ENCODE data around the gene SEC61G.

Gene SEC61G

GRCh38 chr7:54764861-54765260, 5.8 kb upstream of the SEC61G start:
- Histone ChIP-seq H3K9me3 (ENCODE audit: control extremely low read depth in 1 of 5, control insufficient read depth in 4 of 5, insufficient read depth in 2 of 5, low read depth in 1 of 5, low read length in 4 of 5) (no peaks in the 10 kb centered on the region), H3K27ac (ENCODE audit: insufficient read depth in 1 of 2, low read depth in 1 of 2, low read length in 2 of 2, poor library complexity in 1 of 2, severe bottlenecking in 2 of 2) (no peak overlapping the region), H3K36me3 (ENCODE audit: control insufficient read depth in 4 of 4, insufficient read depth in 4 of 4, low read length in 3 of 4) (no peaks in the 10 kb centered on the region), H3K27me3 (replicated peaks in 2 of 5; ENCODE audit: control insufficient read depth in 4 of 5, insufficient read depth in 5 of 5, low read length in 4 of 5) (peaks cover 3 to 15% (median 7%) of the 10 kb centered on the region in 5 experiments), H3K4me3 (ENCODE audit: control insufficient read depth in 1 of 7, extremely low read depth in 1 of 7, insufficient read depth in 4 of 7, low read depth in 2 of 7, low read length in 6 of 7) (no peak overlapping the region), H3K4me1 (ENCODE audit: control extremely low read depth in 1 of 4, control insufficient read depth in 4 of 4, insufficient read depth in 4 of 4, low read length in 3 of 4) (peaks cover 0 to 3% (median under 1%) of the 10 kb centered on the region in 4 experiments)
- DNase-seq: no peak
- ChIA-PET CTCF (interaction anchor here (1.3 kb wide), 1 partner anchor 9 kb away, joined by 5 read pairs; no protein-coding TSS in a partner anchor), POLR2A (no interaction called here)
- over 99% methylated on average over 8 of the region's 9 CpGs for WGBS (ENCODE audit: insufficient coverage)

- Histone ChIP-seq H3K27me3 (replicated peaks in 2 of 5; ENCODE audit: control insufficient read depth in 4 of 5, insufficient read depth in 5 of 5, low read length in 4 of 5) (peaks cover 0 to 2% (median 0%) of the 10 kb centered on the region in 5 experiments), H3K4me1 (ENCODE audit: control extremely low read depth in 1 of 4, control insufficient read depth in 4 of 4, insufficient read depth in 4 of 4, low read length in 3 of 4) (peaks cover 14 to 37% (median 17%) of the 10 kb centered on the region in 4 experiments), H3K27ac (ENCODE audit: insufficient read depth in 1 of 2, low read depth in 1 of 2, low read length in 2 of 2, poor library complexity in 1 of 2, severe bottlenecking in 2 of 2) (no peak overlapping the region), H3K9me3 (ENCODE audit: control extremely low read depth in 1 of 5, control insufficient read depth in 4 of 5, insufficient read depth in 2 of 5, low read depth in 1 of 5, low read length in 4 of 5) (no peaks in the 10 kb centered on the region), H3K4me3 (ENCODE audit: control insufficient read depth in 1 of 7, extremely low read depth in 1 of 7, insufficient read depth in 4 of 7, low read depth in 2 of 7, low read length in 6 of 7) (peak overlapping the region in 6 of 7 experiments; percentile 7 to 98 (median 92)), H3K36me3 (ENCODE audit: control insufficient read depth in 4 of 4, insufficient read depth in 4 of 4, low read length in 3 of 4) (peaks cover 0 to 24% (median 1%) of the 10 kb centered on the region in 4 experiments)
- POLR2A ChIA-PET: no interaction called here
- CTCF ChIA-PET: no interaction called here
- no peak for DNase-seq
- 91% methylated on average over 6 of the region's 6 CpGs for WGBS (ENCODE audit: insufficient coverage)
Measured at GRCh38 chr7:54757711-54758110, 1.3 kb downstream of the SEC61G start.

GRCh38 chr7:54749200-54749599, 9.8 kb downstream of the SEC61G start:
- Histone ChIP-seq H3K9me3 (ENCODE audit: control extremely low read depth in 1 of 5, control insufficient read depth in 4 of 5, insufficient read depth in 2 of 5, low read depth in 1 of 5, low read length in 4 of 5) (no peaks in the 10 kb centered on the region), H3K4me1 (ENCODE audit: control extremely low read depth in 1 of 4, control insufficient read depth in 4 of 4, insufficient read depth in 4 of 4, low read length in 3 of 4) (peaks cover 0 to 6% (median 4%) of the 10 kb centered on the region in 4 experiments), H3K4me3 (ENCODE audit: control insufficient read depth in 1 of 7, extremely low read depth in 1 of 7, insufficient read depth in 4 of 7, low read depth in 2 of 7, low read length in 6 of 7) (no peak overlapping the region), H3K36me3 (ENCODE audit: control insufficient read depth in 4 of 4, insufficient read depth in 4 of 4, low read length in 3 of 4) (peaks cover 5 to 43% (median 23%) of the 10 kb centered on the region in 4 experiments), H3K27ac (ENCODE audit: insufficient read depth in 1 of 2, low read depth in 1 of 2, low read length in 2 of 2, poor library complexity in 1 of 2, severe bottlenecking in 2 of 2) (no peak overlapping the region), H3K27me3 (replicated peaks in 2 of 5; ENCODE audit: control insufficient read depth in 4 of 5, insufficient read depth in 5 of 5, low read length in 4 of 5) (no peaks in the 10 kb centered on the region)
- DNase-seq: no peak
- 100% methylated on average over 1 of the region's 6 CpGs for WGBS (ENCODE audit: insufficient coverage)
- ChIA-PET CTCF (interaction anchor here (1.0 kb wide), 1 partner anchor 20 kb away, joined by 3 read pairs; no protein-coding TSS in a partner anchor), POLR2A (no interaction called here)

GRCh38 chr7:54747234-54747633, 11.8 kb downstream of the SEC61G start:
- Histone ChIP-seq H3K4me3 (ENCODE audit: control insufficient read depth in 1 of 7, extremely low read depth in 1 of 7, insufficient read depth in 4 of 7, low read depth in 2 of 7, low read length in 6 of 7) (no peak overlapping the region), H3K9me3 (ENCODE audit: control extremely low read depth in 1 of 5, control insufficient read depth in 4 of 5, insufficient read depth in 2 of 5, low read depth in 1 of 5, low read length in 4 of 5) (no peaks in the 10 kb centered on the region), H3K27me3 (replicated peaks in 2 of 5; ENCODE audit: control insufficient read depth in 4 of 5, insufficient read depth in 5 of 5, low read length in 4 of 5) (no peaks in the 10 kb centered on the region), H3K36me3 (ENCODE audit: control insufficient read depth in 4 of 4, insufficient read depth in 4 of 4, low read length in 3 of 4) (peaks cover 2 to 35% (median 18%) of the 10 kb centered on the region in 4 experiments), H3K4me1 (ENCODE audit: control extremely low read depth in 1 of 4, control insufficient read depth in 4 of 4, insufficient read depth in 4 of 4, low read length in 3 of 4) (no peaks in the 10 kb centered on the region), H3K27ac (ENCODE audit: insufficient read depth in 1 of 2, low read depth in 1 of 2, low read length in 2 of 2, poor library complexity in 1 of 2, severe bottlenecking in 2 of 2) (no peak overlapping the region)
- no peak for DNase-seq
- WGBS (ENCODE audit: insufficient coverage): 100% methylated on average over 5 of the region's 5 CpGs
- CTCF ChIA-PET: no interaction called here
- POLR2A ChIA-PET: no interaction called here

- no CpG with 5 or more reads among the region's 1 CpG for WGBS (ENCODE audit: insufficient coverage)
- Histone ChIP-seq H3K4me3 (ENCODE audit: control insufficient read depth in 1 of 7, extremely low read depth in 1 of 7, insufficient read depth in 4 of 7, low read depth in 2 of 7, low read length in 6 of 7) (no peak overlapping the region), H3K27me3 (replicated peaks in 2 of 5; ENCODE audit: control insufficient read depth in 4 of 5, insufficient read depth in 5 of 5, low read length in 4 of 5) (no peaks in the 10 kb centered on the region), H3K9me3 (ENCODE audit: control extremely low read depth in 1 of 5, control insufficient read depth in 4 of 5, insufficient read depth in 2 of 5, low read depth in 1 of 5, low read length in 4 of 5) (no peaks in the 10 kb centered on the region), H3K27ac (ENCODE audit: insufficient read depth in 1 of 2, low read depth in 1 of 2, low read length in 2 of 2, poor library complexity in 1 of 2, severe bottlenecking in 2 of 2) (no peak overlapping the region), H3K4me1 (ENCODE audit: control extremely low read depth in 1 of 4, control insufficient read depth in 4 of 4, insufficient read depth in 4 of 4, low read length in 3 of 4) (no peaks in the 10 kb centered on the region), H3K36me3 (ENCODE audit: control insufficient read depth in 4 of 4, insufficient read depth in 4 of 4, low read length in 3 of 4) (peaks cover 0 to 7% (median 2%) of the 10 kb centered on the region in 4 experiments)
- ChIA-PET CTCF (interaction anchor here (1.3 kb wide), 1 partner anchor 33 kb away, joined by 3 read pairs; no protein-coding TSS in a partner anchor), POLR2A (no interaction called here)
- DNase-seq: peak; percentile 22 to 80 (median 57)
Measured at GRCh38 chr7:54743580-54743979, 15.4 kb downstream of the SEC61G start.

- CTCF ChIA-PET: no interaction called here
- no peak for DNase-seq
- no peaks in the 10 kb centered on the region for H3K27me3 ChIP-seq (replicated peaks in 2 of 5; ENCODE audit: control insufficient read depth in 4 of 5, insufficient read depth in 5 of 5, low read length in 4 of 5)
- H3K9me3 ChIP-seq (ENCODE audit: control extremely low read depth in 1 of 5, control insufficient read depth in 4 of 5, insufficient read depth in 2 of 5, low read depth in 1 of 5, low read length in 4 of 5): no peaks in the 10 kb centered on the region
- no peaks in the 10 kb centered on the region for H3K4me1 ChIP-seq (ENCODE audit: control extremely low read depth in 1 of 4, control insufficient read depth in 4 of 4, insufficient read depth in 4 of 4, low read length in 3 of 4)
- no peak overlapping the region for H3K27ac ChIP-seq (ENCODE audit: insufficient read depth in 1 of 2, low read depth in 1 of 2, low read length in 2 of 2, poor library complexity in 1 of 2, severe bottlenecking in 2 of 2)
- WGBS (ENCODE audit: insufficient coverage): no CpG with 5 or more reads among the region's 1 CpG
- no peak overlapping the region for H3K4me3 ChIP-seq (ENCODE audit: control insufficient read depth in 1 of 7, extremely low read depth in 1 of 7, insufficient read depth in 4 of 7, low read depth in 2 of 7, low read length in 6 of 7)
- H3K36me3 ChIP-seq (ENCODE audit: control insufficient read depth in 4 of 4, insufficient read depth in 4 of 4, low read length in 3 of 4): no peaks in the 10 kb centered on the region
- POLR2A ChIA-PET: no interaction called here
Measured at GRCh38 chr7:54738737-54739136, 20.3 kb downstream of the SEC61G start.

- Histone ChIP-seq H3K27me3 (replicated peaks in 2 of 5; ENCODE audit: control insufficient read depth in 4 of 5, insufficient read depth in 5 of 5, low read length in 4 of 5) (peaks cover 0 to 4% (median 0%) of the 10 kb centered on the region in 5 experiments), H3K4me1 (ENCODE audit: control extremely low read depth in 1 of 4, control insufficient read depth in 4 of 4, insufficient read depth in 4 of 4, low read length in 3 of 4) (no peaks in the 10 kb centered on the region), H3K4me3 (ENCODE audit: control insufficient read depth in 1 of 7, extremely low read depth in 1 of 7, insufficient read depth in 4 of 7, low read depth in 2 of 7, low read length in 6 of 7) (no peak overlapping the region), H3K27ac (ENCODE audit: insufficient read depth in 1 of 2, low read depth in 1 of 2, low read length in 2 of 2, poor library complexity in 1 of 2, severe bottlenecking in 2 of 2) (no peak overlapping the region), H3K36me3 (ENCODE audit: control insufficient read depth in 4 of 4, insufficient read depth in 4 of 4, low read length in 3 of 4) (no peaks in the 10 kb centered on the region), H3K9me3 (ENCODE audit: control extremely low read depth in 1 of 5, control insufficient read depth in 4 of 5, insufficient read depth in 2 of 5, low read depth in 1 of 5, low read length in 4 of 5) (no peaks in the 10 kb centered on the region)
- WGBS (ENCODE audit: insufficient coverage): no CpG with 5 or more reads among the region's 1 CpG
- ChIA-PET CTCF (no interaction called here), POLR2A (no interaction called here)
- DNase-seq: no peak
Measured at GRCh38 chr7:54729107-54729506, 29.9 kb downstream of the SEC61G start.

Measured in common myeloid progenitor, CD34-positive (primary cell).